SKM-1 (cell line): ENCODE results near the gene CPB1.

Source experiments
- DNase-seq: peaks from one replicate; lab custom pipeline; 2025; ENCODE audit not compliant: unreplicated experiment; lab: John Stamatoyannopoulos, UW

The CPB1 gene

GRCh38 chr3:148829926-148830325 lies 2.3 kb downstream of the CPB1 start:
- DNase-seq, result no peak

DNA sequence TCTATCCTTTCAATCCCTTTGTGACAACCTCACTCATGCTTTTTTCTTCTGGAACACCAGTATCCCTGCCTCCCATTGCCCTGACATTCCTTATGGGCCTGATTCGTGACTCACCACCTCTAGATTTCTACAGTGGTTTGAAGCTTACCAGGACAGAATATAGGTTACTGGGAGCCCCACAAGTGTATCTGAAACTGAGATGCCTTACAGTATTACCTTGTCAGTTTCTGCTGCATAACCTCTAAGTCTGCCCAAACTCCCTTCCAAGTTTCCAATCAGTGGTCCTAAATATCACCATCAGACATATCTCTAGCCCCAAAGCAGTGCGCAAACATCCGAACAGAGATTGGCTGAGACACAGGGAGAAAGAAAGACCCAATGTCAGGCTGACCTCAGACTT lies 5.6 kb downstream of the CPB1 start:
- DNase-seq, result no peak

GRCh38 chr3:148839805-148840204 lies 12.2 kb downstream of the CPB1 start:
- DNase-seq, result no peak

DNA sequence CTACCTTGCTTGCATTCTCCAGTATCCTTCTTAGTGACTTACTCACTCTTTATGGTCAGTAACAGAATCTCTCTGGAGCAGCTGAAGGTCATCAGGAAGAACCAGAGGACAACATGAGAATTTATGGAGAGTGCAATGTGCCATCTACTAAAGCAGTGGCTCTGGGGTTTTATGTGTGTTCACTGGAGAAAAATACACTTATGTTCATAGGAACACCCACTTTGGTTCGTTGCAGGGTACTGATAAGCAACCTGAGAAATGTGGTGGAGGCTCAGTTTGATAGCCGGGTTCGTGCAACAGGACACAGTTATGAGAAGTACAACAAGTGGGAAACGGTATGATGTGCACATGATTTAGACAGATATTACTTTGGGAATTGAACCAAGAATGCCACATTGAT lies 12.8 kb downstream of the CPB1 start:
- no peak for DNase-seq

GRCh38 chr3:148845756-148846395 lies 18.3 kb downstream of the CPB1 start:
- DNase-seq, result no peak

DNA sequence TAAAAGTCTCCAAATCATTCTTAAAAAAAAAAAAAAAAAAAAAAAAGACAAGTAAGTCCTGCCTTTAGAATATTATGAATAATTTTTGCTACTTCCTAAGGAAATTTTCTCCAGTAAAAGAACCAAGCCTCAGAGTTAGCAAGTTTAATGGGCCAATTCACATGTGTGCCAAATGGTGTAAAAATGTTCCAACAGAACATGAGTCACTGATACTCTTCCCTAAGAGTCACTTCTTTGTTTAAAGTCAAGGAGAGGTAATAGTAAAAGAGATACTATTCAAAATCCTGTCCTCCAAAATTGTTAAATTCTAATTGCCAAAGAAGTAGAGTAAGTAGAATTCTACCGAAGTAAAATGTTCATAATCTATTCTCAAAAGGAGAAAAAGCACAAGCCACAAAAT lies 19.7 kb downstream of the CPB1 start:
- DNase-seq, result no peak

DNA sequence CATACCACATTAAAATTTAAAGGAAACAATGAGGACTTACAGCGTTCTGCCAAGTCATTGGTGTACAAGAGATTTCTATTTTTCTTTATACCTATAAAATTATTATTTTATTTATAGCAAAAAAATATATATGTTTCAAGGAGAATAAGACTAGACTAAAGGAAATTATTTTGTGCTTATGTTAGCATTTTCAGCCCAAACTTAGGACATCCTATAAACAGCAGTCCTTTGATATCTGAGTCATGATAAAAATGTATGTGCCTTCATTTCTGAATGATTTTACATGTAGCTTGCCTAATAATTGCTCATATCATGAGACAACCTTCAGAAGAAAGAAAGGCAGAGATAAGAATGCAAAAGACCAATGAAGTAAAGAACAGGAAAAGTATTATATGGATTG lies 20.8 kb downstream of the CPB1 start:
- no peak for DNase-seq

DNA sequence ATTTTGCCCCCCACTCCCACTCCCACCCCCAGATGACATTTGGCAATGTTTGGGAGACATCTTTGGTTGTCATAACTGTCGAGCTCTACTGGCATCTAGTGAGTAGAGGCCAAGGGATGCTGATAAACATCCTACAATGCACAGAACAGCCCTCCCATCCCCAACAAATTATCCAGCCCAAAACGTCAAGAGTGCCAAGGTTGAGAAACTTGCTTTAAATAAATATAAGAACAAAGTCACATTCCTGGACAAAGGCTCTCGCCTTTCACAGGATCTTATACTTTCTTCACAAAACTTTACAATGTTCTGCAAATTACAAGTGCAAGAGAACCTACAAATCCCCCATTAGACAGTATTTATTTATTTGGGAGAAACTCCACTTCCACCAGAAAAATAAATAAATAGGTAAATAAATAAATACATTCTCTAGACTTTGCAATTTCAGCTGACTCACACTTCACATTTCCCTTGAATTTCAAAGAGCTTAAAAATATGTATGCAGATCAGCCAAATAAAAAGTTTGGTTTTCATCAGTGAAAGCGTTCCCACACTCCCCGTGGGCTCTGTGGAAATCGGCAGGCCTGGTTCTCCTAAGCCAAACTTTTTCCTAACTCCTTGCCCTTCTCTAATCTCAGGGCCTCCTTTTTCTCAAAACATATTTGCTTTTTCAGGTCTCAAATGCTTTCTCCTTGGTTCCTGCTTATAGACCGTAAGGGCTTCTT lies 24.8 kb downstream of the CPB1 start:
- DNase-seq, result no peak

- DNase-seq, result no peak
Observed at GRCh38 chr3:148853076-148853475, 25.5 kb downstream of the CPB1 start.

GRCh38 chr3:148854061-148854460 lies 26.4 kb downstream of the CPB1 start:
- DNase-seq, result no peak

GRCh38 chr3:148856384-148856783 lies 28.8 kb downstream of the CPB1 start:
- no peak for DNase-seq

- no peak for DNase-seq
Observed at GRCh38 chr3:148857316-148857715, 29.7 kb downstream of the CPB1 start.

DNA sequence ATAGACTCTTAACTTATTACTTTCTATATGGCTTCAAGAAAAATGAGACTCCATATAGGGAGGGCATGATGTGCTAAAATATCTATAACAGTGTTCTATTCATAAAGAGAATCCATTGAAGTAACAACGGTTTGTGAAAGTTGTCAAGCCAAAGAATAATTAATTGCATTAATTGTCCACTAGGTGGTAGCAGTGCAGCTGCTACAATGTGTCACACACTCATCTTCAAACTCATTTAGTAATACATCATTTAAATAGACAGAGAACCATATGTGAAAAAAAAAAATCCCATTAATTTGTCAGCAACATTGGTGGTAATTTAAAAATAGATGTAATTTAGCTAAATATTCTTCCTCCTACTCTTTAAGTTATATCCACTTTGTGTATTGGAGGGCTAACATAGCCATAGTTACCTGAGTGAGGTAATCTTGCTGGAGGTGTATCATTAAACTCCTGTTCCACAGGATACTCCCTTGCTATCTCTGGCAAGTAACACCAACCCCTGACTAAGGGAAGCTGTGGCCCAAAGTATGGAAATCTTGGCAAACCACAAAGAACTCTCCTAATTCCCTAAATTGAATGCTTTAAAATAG lies 33.8 kb downstream of the CPB1 start:
- peak; percentile 11 for DNase-seq

- no peak for DNase-seq
Observed at GRCh38 chr3:148863297-148863696, 35.7 kb downstream of the CPB1 start.

DNA sequence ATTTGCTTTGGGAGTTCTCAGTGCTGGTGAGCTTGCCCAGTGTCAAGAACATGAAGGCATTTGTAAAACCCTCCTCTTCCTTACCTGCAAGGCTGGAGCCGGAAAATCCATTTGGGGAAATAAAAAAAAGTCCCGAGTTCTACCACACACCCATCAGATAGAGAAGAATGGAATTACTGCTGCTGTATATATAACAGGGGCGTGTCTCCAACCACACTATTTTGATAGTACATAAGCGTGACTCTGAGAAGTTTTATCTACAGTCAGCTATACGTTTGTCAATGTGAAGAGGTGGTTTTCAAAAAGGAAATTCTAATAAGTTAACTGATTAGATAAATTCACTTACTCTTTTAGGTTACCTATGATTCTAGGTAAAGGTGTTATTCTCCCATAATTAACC lies 36.2 kb downstream of the CPB1 start:
- no peak for DNase-seq

- DNase-seq, result no peak
Observed at GRCh38 chr3:148865049-148865448, 37.4 kb downstream of the CPB1 start, which contains the start of gene CPA3. Gene CPA3 (plus strand): TSS chr3:148865296. CDS start chr3:148865308, 12 bp downstream.

GRCh38 chr3:148866261-148866660 lies 38.6 kb downstream of the CPB1 start:
- no peak for DNase-seq

- DNase-seq, result no peak
Observed at GRCh38 chr3:148873270-148873927, 45.8 kb downstream of the CPB1 start.

GRCh38 chr3:148873977-148874376 lies 46.4 kb downstream of the CPB1 start:
- no peak for DNase-seq

GRCh38 chr3:148878095-148878494 lies 50.5 kb downstream of the CPB1 start:
- DNase-seq, result no peak

DNA sequence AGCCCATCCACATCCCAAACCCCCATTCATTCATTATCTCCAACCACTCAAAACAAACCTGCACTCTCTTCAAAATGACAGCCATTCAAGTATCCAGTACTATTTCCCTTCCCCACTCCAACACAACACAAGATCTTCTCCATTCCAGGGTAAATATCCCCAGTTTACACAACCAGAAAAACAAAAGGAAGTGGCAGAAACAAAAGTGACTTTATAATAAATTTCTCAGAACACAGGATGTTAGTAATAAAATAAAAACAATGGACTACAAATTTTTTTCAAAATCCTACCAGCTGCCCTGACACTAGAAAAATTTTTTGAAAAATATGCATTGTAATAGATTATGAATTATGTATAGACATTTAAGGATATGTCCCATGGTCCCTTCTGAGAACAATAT lies 51.6 kb downstream of the CPB1 start:
- DNase-seq, result no peak

DNA sequence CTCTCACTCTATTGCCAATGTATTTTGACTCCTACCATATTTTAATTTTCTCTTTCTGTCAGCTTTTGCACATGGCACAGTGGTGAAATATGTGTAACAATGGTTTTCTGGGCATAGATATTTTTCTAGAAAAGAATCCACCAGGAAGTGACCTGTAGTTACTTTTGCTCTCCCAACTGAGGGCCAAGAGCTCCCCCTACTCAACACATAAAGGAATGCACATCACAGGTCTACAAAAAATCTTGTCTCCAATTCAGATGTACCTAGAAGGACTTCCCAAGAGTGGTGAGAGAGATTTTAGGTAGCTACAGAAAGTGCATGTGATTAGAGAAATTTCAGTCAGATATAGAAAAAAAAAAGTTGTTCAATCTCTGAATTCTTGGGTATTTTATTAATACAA lies 53.1 kb downstream of the CPB1 start:
- peak; percentile 23 for DNase-seq
